Spleen (tissue), 11 donors: ENCODE results near the gene CUEDC1. TPM values are rescaled to one million over a fixed set of nuclear protein-coding genes. Genes with fewer than 3 reads are reported as not detected.

Experiments used
- DNase-seq: peaks from one replicate; pipeline ENCODE4 v3.0.0-alpha.2; 2020
- H3K27ac ChIP-seq, 8 donors: fragments of 200-600 bp; sonication (generic) in 7 of 8; 1 replicate in 4 of 8; 2 replicates in 4 of 8; pipeline versions ENCODE4 v1.5.0 to v1.8.0; 2016 to 2021; ENCODE audit warnings: inconsistent platforms in 4 of 8, mild to moderate bottlenecking in 4 of 8, moderate library complexity in 1 of 8
- H3K27me3 ChIP-seq, 7 donors: fragments of 200-600 bp; sonication (generic) in 6 of 7; replicated peaks in 1 of 7; 1 replicate in 4 of 7; 2 replicates in 3 of 7; pipeline versions ENCODE4 v1.5.0 to v1.8.0; 2016 to 2021; ENCODE audit warnings: inconsistent platforms in 3 of 7, mild to moderate bottlenecking in 1 of 7
- H3K36me3 ChIP-seq, 6 donors: fragments of 200-600 bp; sonication (generic) in 5 of 6; 1 replicate in 4 of 6; 2 replicates in 2 of 6; pipeline versions ENCODE4 v1.5.0 to v1.8.0; 2016 to 2021; ENCODE audit warnings: inconsistent platforms in 2 of 6
- H3K4me1 ChIP-seq, 6 donors: fragments of 200-600 bp; sonication (generic) in 5 of 6; 1 replicate in 3 of 6; 2 replicates in 3 of 6; pipeline versions ENCODE4 v1.5.0 to v1.8.0; 2016 to 2021; ENCODE audit warnings: inconsistent platforms in 3 of 6
- H3K4me3 ChIP-seq, 8 donors: fragments of 200-600 bp; sonication (generic) in 7 of 8; 1 replicate in 4 of 8; 2 replicates in 4 of 8; pipeline versions ENCODE4 v1.5.0 to v1.8.0; 2016 to 2021; ENCODE audit warnings: inconsistent platforms in 4 of 8, mild to moderate bottlenecking in 4 of 8, moderate library complexity in 2 of 8
- H3K9me3 ChIP-seq, 8 donors: fragments of 200-600 bp; sonication (generic) in 7 of 8; 1 replicate in 4 of 8; 2 replicates in 4 of 8; pipeline versions ENCODE4 v1.5.0 to v1.8.0; 2016 to 2021; ENCODE audit warnings: inconsistent platforms in 4 of 8
- POLR2A ChIP-seq, 3 donors: fragments of 450-650 bp; IDR thresholded peaks; one replicate each; pipeline ENCODE4 v1.5.1; 2017; ENCODE audit warnings: antibody characterized with exemption in 3 of 3, mild to moderate bottlenecking in 1 of 3
- POLR2AphosphoS5 ChIP-seq, 3 donors: sonication (generic); formaldehyde crosslinking; IDR thresholded peaks; one replicate each; pipeline ENCODE4 v1.5.1; 2017; ENCODE audit warnings: antibody characterized with exemption in 3 of 3
- WGBS, 5 donors: extraction: QIAGEN DNeasy Blood & Tissue Kit in 3 of 5; methylation state at CpG; one replicate each; pipeline versions ENCODE4 v1.1.5 to v1.1.7; 2013 to 2018; 5-methylcytosine and 5-hydroxymethylcytosine counted together
- intact Hi-C: fragments of 100-400 bp; cut with DNase I; formaldehyde crosslinking; loops from one replicate; pipeline ENCODE4 v1.15.0; 2023; ENCODE audit warnings: low total_unique reads
- polyA plus RNA-seq, 3 donors: library from polyadenylated mRNA; stranded (reverse); fragments of 200-250 nt; gene quantifications; one replicate each; pipeline ENCODE4 v1.2.1, GENCODE V29; 2013
- total RNA-seq, 7 donors: library from RNA; depleted of rRNA in 3 of 7; stranded (reverse); fragments of >200 nt in 3 of 7; fragmentation: NEBNext Ultra II Directional in 4 of 7; extraction: Animal tissue kit (Norgen Biotek cat#: 25700) in 4 of 7; gene quantifications; one replicate each; pipeline versions ENCODE4 v1.1.0 to v1.2.1, GENCODE V29; 2016 to 2021
- TF ChIP-seq, protein P1 (sequence below), 11 experiments: fragments of 200-600 bp in 7 of 11; fragments of 450-650 bp in 4 of 11; sonication (generic) in 4 of 11; IDR thresholded peaks in 8 of 11; conservative IDR thresholded peaks in 3 of 11; 1 replicate in 7 of 11; 2 replicates in 4 of 11; pipeline versions ENCODE4 v1.4.0 to v1.8.0; 2016 to 2021; ENCODE audit warnings: antibody characterized with exemption in 11 of 11, inconsistent platforms in 4 of 11, mild to moderate bottlenecking in 1 of 11
- donor health status: healthy with polysubstance abuse.
- donor health status: DM: no; HTN: no; CAD: no; lungs with moderate emphysema.
- donor health status: DM: no; HTN: no; CAD: no.
- donor health status: Bipolar disorder and iron deficiency.
- donor health status: healthy.
- donor health status: DM: no; HTN: no; CAD: no.
- donor health status: DM: yes; HTN: yes; CAD: no.

CUEDC1 gene
- total and polyA plus RNA-seq, 10 donors = 5.4 to 23.5 (median 15.6) TPM

GRCh38 chr17:57954397-57955182 lies 622 bp downstream of the CUEDC1 start:
- TF ChIP-seq POLR2AphosphoS5 (IDR thresholded peaks at IDR 0.05) = peak in 2 of 3 donors; percentile 57 to 60
- no peak for TF ChIP-seq POLR2A (IDR thresholded peaks at IDR 0.05)
- TF ChIP-seq, protein P1, sequence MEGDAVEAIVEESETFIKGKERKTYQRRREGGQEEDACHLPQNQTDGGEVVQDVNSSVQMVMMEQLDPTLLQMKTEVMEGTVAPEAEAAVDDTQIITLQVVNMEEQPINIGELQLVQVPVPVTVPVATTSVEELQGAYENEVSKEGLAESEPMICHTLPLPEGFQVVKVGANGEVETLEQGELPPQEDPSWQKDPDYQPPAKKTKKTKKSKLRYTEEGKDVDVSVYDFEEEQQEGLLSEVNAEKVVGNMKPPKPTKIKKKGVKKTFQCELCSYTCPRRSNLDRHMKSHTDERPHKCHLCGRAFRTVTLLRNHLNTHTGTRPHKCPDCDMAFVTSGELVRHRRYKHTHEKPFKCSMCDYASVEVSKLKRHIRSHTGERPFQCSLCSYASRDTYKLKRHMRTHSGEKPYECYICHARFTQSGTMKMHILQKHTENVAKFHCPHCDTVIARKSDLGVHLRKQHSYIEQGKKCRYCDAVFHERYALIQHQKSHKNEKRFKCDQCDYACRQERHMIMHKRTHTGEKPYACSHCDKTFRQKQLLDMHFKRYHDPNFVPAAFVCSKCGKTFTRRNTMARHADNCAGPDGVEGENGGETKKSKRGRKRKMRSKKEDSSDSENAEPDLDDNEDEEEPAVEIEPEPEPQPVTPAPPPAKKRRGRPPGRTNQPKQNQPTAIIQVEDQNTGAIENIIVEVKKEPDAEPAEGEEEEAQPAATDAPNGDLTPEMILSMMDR (IDR thresholded peaks at IDR 0.05 in 8 of 11, conservative IDR thresholded peaks at IDR 0.05 in 3 of 11) = no peak
- intact Hi-C loops = no loop called here

GRCh38 chr17:57953705-57954396 lies 1.4 kb downstream of the CUEDC1 start:
- intact Hi-C loops = no loop called here
- peak; percentile 50 for DNase-seq
- peaks cover 18 to 80% (median 63%) of the 10 kb centered on the region in 6 donors for H3K4me1 ChIP-seq

More at GRCh38 chr17:57954397-57955182, 622 bp downstream of the CUEDC1 start:
- H3K9me3 ChIP-seq = no peaks in the 10 kb centered on the region
- peak overlapping the region; percentile 34 to 74 (median 41) for H3K4me3 ChIP-seq
- peak overlapping the region; percentile 70 to 90 (median 80) for H3K27ac ChIP-seq
- DNase-seq = peak; percentile 79
- H3K27me3 ChIP-seq = peaks cover 0 to 78% (median 10%) of the 10 kb centered on the region in 7 donors
- 2 to 7% (median 4%) methylated on average over 24 to 85 of the region's 85 CpGs for WGBS, 5 donors
- H3K36me3 ChIP-seq = no peaks in the 10 kb centered on the region
- peaks cover 18 to 72% (median 57%) of the 10 kb centered on the region in 6 donors for H3K4me1 ChIP-seq

DNA sequence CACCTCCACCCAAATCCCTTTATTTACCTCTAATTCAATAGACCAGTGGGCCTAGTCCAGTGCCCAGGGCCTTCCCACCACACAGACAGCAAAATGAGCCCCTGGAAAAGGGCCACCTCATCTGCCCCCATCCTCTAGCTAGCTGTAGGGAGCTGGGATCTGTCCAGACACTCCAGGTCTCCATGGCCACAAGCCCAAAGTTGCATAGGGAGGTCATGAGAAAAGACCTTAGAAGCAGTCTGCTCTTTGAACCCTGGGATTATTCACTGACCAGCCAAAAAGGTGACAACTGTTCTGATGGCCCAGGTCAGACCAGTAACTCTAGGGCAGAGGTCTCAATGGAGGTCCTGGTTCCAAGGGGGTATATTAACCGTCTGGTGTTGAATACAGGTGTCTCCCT lies 2.0 kb downstream of the CUEDC1 start:
- Histone ChIP-seq H3K4me1 (peaks cover 19 to 86% (median 69%) of the 10 kb centered on the region in 6 donors), H3K27me3 (peaks cover 0 to 64% (median 10%) of the 10 kb centered on the region in 7 donors), H3K9me3 (no peaks in the 10 kb centered on the region), H3K36me3 (no peaks in the 10 kb centered on the region), H3K4me3 (no peak overlapping the region), H3K27ac (peak overlapping the region in 2 of 8 donors; percentile 35 to 86)
- no peak for TF ChIP-seq POLR2A (IDR thresholded peaks at IDR 0.05)
- no peak for TF ChIP-seq POLR2AphosphoS5 (IDR thresholded peaks at IDR 0.05)
- TF ChIP-seq, protein P1 (IDR thresholded peaks at IDR 0.05 in 8 of 11, conservative IDR thresholded peaks at IDR 0.05 in 3 of 11) = no peak
- 88 to 100% (median 90%) methylated on average over 1 of the region's 1 CpG for WGBS, 5 donors
- DNase-seq = peak; percentile 13
- intact Hi-C loops = no loop called here

More at GRCh38 chr17:57953705-57954396, 1.4 kb downstream of the CUEDC1 start:
- Histone ChIP-seq H3K9me3 (no peaks in the 10 kb centered on the region), H3K36me3 (no peaks in the 10 kb centered on the region), H3K4me3 (peak overlapping the region in 6 of 8 donors; percentile 34 to 74 (median 50)), H3K27ac (peak overlapping the region in 7 of 8 donors; percentile 76 to 90 (median 80)), H3K27me3 (peaks cover 0 to 70% (median 10%) of the 10 kb centered on the region in 7 donors)
- WGBS, 5 donors = 70 to 91% (median 85%) methylated on average over 8 to 13 of the region's 13 CpGs
- TF ChIP-seq POLR2AphosphoS5 (IDR thresholded peaks at IDR 0.05) (no peak), POLR2A (IDR thresholded peaks at IDR 0.05) (no peak)
- TF ChIP-seq, protein P1 (IDR thresholded peaks at IDR 0.05 in 8 of 11, conservative IDR thresholded peaks at IDR 0.05 in 3 of 11) = no peak
